SJCRH30 (cell line): ENCODE measurements around the gene CRACDL. TPM values are rescaled to one million over a fixed set of nuclear protein-coding genes. Genes with fewer than 3 reads are reported as not detected.
A peak's percentile ranks its signal among the peaks of the same experiment; 100 is the strongest.

Experiments used
- DNase-seq, 2 experiments: peaks; one replicate each; pipeline ENCODE4 v3.0.0-alpha.2; 2015 to 2020
- H3K27ac ChIP-seq: fragments of 250-450 bp; sonication (Bioruptor Pico); 2 replicates; pipeline ENCODE4 v1.5.1; 2020; ENCODE audit warnings: mild to moderate bottlenecking, moderate library complexity
- H3K27me3 ChIP-seq: fragments of 250-450 bp; sonication (Bioruptor Pico); 2 replicates; pipeline ENCODE4 v1.5.1; 2020; ENCODE audit warnings: mild to moderate bottlenecking, moderate library complexity
- H3K36me3 ChIP-seq: fragments of 250-450 bp; sonication (Bioruptor Pico); 2 replicates; pipeline ENCODE4 v1.5.1; 2020; ENCODE audit warnings: mild to moderate bottlenecking, moderate library complexity
- H3K4me1 ChIP-seq: fragments of 250-450 bp; sonication (Bioruptor Pico); 2 replicates; pipeline ENCODE4 v1.5.1; 2020; ENCODE audit warnings: mild to moderate bottlenecking, moderate library complexity
- H3K4me3 ChIP-seq: fragments of 250-450 bp; sonication (Bioruptor Pico); 2 replicates; pipeline ENCODE4 v1.5.1; 2020; ENCODE audit warnings: mild to moderate bottlenecking, moderate library complexity
- H3K9me3 ChIP-seq: fragments of 250-450 bp; sonication (Bioruptor Pico); replicated peaks from 2 replicates; pipeline ENCODE4 v1.5.1; 2020; ENCODE audit warnings: mild to moderate bottlenecking, moderate library complexity
- total RNA-seq: library from RNA; depleted of rRNA; stranded (reverse); fragments of >200 nt; shearing (Covaris generic); gene quantifications from 2 replicates; pipeline ENCODE4 v1.2.3, GENCODE V29; 2014

The CRACDL gene
- total RNA-seq, 1 experiment from 2014 or later = not detected

GRCh38 chr2:98800330-98801064, 135.5 kb downstream of the CRACDL start:
- Histone ChIP-seq H3K9me3 (no peaks in the 10 kb centered on the region), H3K4me1 (peaks cover 3% of the 10 kb centered on the region; the same call in 1 of the 2 replicates), H3K36me3 (no peaks in the 10 kb centered on the region), H3K4me3 (no peak overlapping the region), H3K27me3 (no peaks in the 10 kb centered on the region), H3K27ac (no peak overlapping the region)
- DNase-seq = peak; percentile 14 to 29

GRCh38 chr2:98799375-98800329, 136.4 kb downstream of the CRACDL start:
- H3K36me3 ChIP-seq = no peaks in the 10 kb centered on the region
- DNase-seq = no peak
- peaks cover 3% of the 10 kb centered on the region; the same call in 1 of the 2 replicates for H3K4me1 ChIP-seq
- no peaks in the 10 kb centered on the region for H3K27me3 ChIP-seq
- H3K9me3 ChIP-seq = no peaks in the 10 kb centered on the region
- H3K27ac ChIP-seq = no peak overlapping the region
- no peak overlapping the region for H3K4me3 ChIP-seq

GRCh38 chr2:98796775-98797544, 139.1 kb downstream of the CRACDL start:
- Histone ChIP-seq H3K9me3 (no peaks in the 10 kb centered on the region), H3K27me3 (no peaks in the 10 kb centered on the region)
- DNase-seq = no peak

GRCh38 chr2:98795891-98796676, 139.9 kb downstream of the CRACDL start:
- Histone ChIP-seq H3K4me3 (no peak overlapping the region), H3K27me3 (no peaks in the 10 kb centered on the region), H3K36me3 (no peaks in the 10 kb centered on the region), H3K27ac (no peak overlapping the region), H3K4me1 (peaks cover 3% of the 10 kb centered on the region; the same call in 1 of the 2 replicates), H3K9me3 (no peaks in the 10 kb centered on the region)
- DNase-seq = no peak

More at GRCh38 chr2:98796775-98797544, 139.1 kb downstream of the CRACDL start:
- no peak overlapping the region for H3K27ac ChIP-seq
- no peaks in the 10 kb centered on the region for H3K36me3 ChIP-seq
- peaks cover 3% of the 10 kb centered on the region; the same call in 1 of the 2 replicates for H3K4me1 ChIP-seq
- H3K4me3 ChIP-seq = no peak overlapping the region

- DNase-seq = no peak
- H3K4me1 ChIP-seq = no peaks in the 10 kb centered on the region
- no peaks in the 10 kb centered on the region for H3K36me3 ChIP-seq
- no peak overlapping the region for H3K4me3 ChIP-seq
- H3K27ac ChIP-seq = no peak overlapping the region
- no peaks in the 10 kb centered on the region for H3K27me3 ChIP-seq
- no peaks in the 10 kb centered on the region for H3K9me3 ChIP-seq
Measured at GRCh38 chr2:98793897-98794830, 141.9 kb downstream of the CRACDL start.

GRCh38 chr2:98793275-98793674, 142.8 kb downstream of the CRACDL start:
- no peaks in the 10 kb centered on the region for H3K36me3 ChIP-seq
- no peak overlapping the region for H3K4me3 ChIP-seq
- no peaks in the 10 kb centered on the region for H3K4me1 ChIP-seq
- H3K27ac ChIP-seq = no peak overlapping the region
- DNase-seq = no peak
- no peaks in the 10 kb centered on the region for H3K27me3 ChIP-seq
- H3K9me3 ChIP-seq = no peaks in the 10 kb centered on the region

- H3K27me3 ChIP-seq = no peaks in the 10 kb centered on the region
- no peaks in the 10 kb centered on the region for H3K36me3 ChIP-seq
- no peaks in the 10 kb centered on the region for H3K9me3 ChIP-seq
- H3K27ac ChIP-seq = no peak overlapping the region
- H3K4me1 ChIP-seq = no peaks in the 10 kb centered on the region
- DNase-seq = no peak
- no peak overlapping the region for H3K4me3 ChIP-seq
Measured at GRCh38 chr2:98790221-98790620, 145.8 kb downstream of the CRACDL start.

- no peaks in the 10 kb centered on the region for H3K27me3 ChIP-seq
- DNase-seq = no peak
Measured at GRCh38 chr2:98787700-98788099, 148.3 kb downstream of the CRACDL start.

GRCh38 chr2:98786179-98786578, 149.8 kb downstream of the CRACDL start:
- DNase-seq = no peak
- no peak overlapping the region for H3K4me3 ChIP-seq
- H3K27ac ChIP-seq = no peak overlapping the region
- H3K9me3 ChIP-seq = no peaks in the 10 kb centered on the region
- no peaks in the 10 kb centered on the region for H3K36me3 ChIP-seq
- H3K27me3 ChIP-seq = no peaks in the 10 kb centered on the region
- no peaks in the 10 kb centered on the region for H3K4me1 ChIP-seq

More at GRCh38 chr2:98787700-98788099, 148.3 kb downstream of the CRACDL start:
- Histone ChIP-seq H3K4me3 (no peak overlapping the region), H3K27ac (no peak overlapping the region), H3K9me3 (no peaks in the 10 kb centered on the region), H3K4me1 (no peaks in the 10 kb centered on the region), H3K36me3 (no peaks in the 10 kb centered on the region)

GRCh38 chr2:98782570-98782969, 153.5 kb downstream of the CRACDL start:
- H3K9me3 ChIP-seq = no peaks in the 10 kb centered on the region
- H3K4me1 ChIP-seq = no peaks in the 10 kb centered on the region
- H3K27ac ChIP-seq = no peak overlapping the region
- no peak overlapping the region for H3K4me3 ChIP-seq
- DNase-seq = no peak
- H3K36me3 ChIP-seq = no peaks in the 10 kb centered on the region
- no peaks in the 10 kb centered on the region for H3K27me3 ChIP-seq

- no peak overlapping the region for H3K4me3 ChIP-seq
- no peaks in the 10 kb centered on the region for H3K36me3 ChIP-seq
- H3K9me3 ChIP-seq = no peaks in the 10 kb centered on the region
- H3K27me3 ChIP-seq = no peaks in the 10 kb centered on the region
- no peak overlapping the region for H3K27ac ChIP-seq
- no peak for DNase-seq
- no peaks in the 10 kb centered on the region for H3K4me1 ChIP-seq
Measured at GRCh38 chr2:98781822-98782221, 154.2 kb downstream of the CRACDL start.

- H3K27ac ChIP-seq = no peak overlapping the region
- no peaks in the 10 kb centered on the region for H3K27me3 ChIP-seq
- H3K4me1 ChIP-seq = no peaks in the 10 kb centered on the region
- DNase-seq = no peak
- H3K36me3 ChIP-seq = no peaks in the 10 kb centered on the region
- no peaks in the 10 kb centered on the region for H3K9me3 ChIP-seq
- no peak overlapping the region for H3K4me3 ChIP-seq
Measured at GRCh38 chr2:98778741-98779483, 157.1 kb downstream of the CRACDL start.
